Measurements from ENCODE around the gene NEU1. TPM values are rescaled to one million over a fixed set of nuclear protein-coding genes. Genes with fewer than 3 reads are reported as not detected.
A peak's percentile ranks its signal among the peaks of the same experiment; 100 is the strongest.

Gene NEU1
- total RNA-seq, 1 experiment from 2014 or later, result 44.8 TPM

GRCh38 chr6:31879143-31879542, 16.5 kb upstream of the NEU1 start:
- CTCF ChIA-PET, result interaction anchor here (0.8 to 2.1 kb wide), 5 partner anchors 9 to 189 kb away, joined by 3 to 7 read pairs (median 3); partner anchors contain the start of gene NEU1
- H3K27ac Mint-ChIP-seq, result peak overlapping the region; percentile 94
- H3K4me1 Mint-ChIP-seq, result peaks cover 6% of the 10 kb centered on the region
- peaks cover 36% of the 10 kb centered on the region for H3K36me3 Mint-ChIP-seq
- TF ChIP-seq MYBL2 (CRISPR knock-in tag; IDR thresholded peaks at IDR 0.05) (no peak), TP53 (CRISPR knock-in tag; IDR thresholded peaks at IDR 0.05) (no peak), CREM (CRISPR knock-in tag; IDR thresholded peaks at IDR 0.05) (no peak), AFF4 (CRISPR knock-in tag; IDR thresholded peaks at IDR 0.05; ENCODE audit: borderline replicate concordance) (no peak), ETV6 (CRISPR knock-in tag; IDR thresholded peaks at IDR 0.05) (no peak), CTCF (IDR thresholded peaks at IDR 0.05) (no peak), PREB (CRISPR knock-in tag; IDR thresholded peaks at IDR 0.05; ENCODE audit: borderline replicate concordance) (no peak), ZNF512 (CRISPR knock-in tag; IDR thresholded peaks at IDR 0.05; ENCODE audit: borderline replicate concordance) (no peak), TEAD4 (CRISPR knock-in tag; IDR thresholded peaks at IDR 0.05) (no peak), MXD4 (CRISPR knock-in tag; IDR thresholded peaks at IDR 0.05; ENCODE audit: borderline replicate concordance) (no peak), NFYB (CRISPR knock-in tag; conservative IDR thresholded peaks at IDR 0.05; ENCODE audit: low read depth) (no peak), E2F4 (CRISPR knock-in tag; IDR thresholded peaks at IDR 0.05; ENCODE audit: borderline replicate concordance, low read depth) (no peak)
- TF ChIP-seq, protein P1, sequence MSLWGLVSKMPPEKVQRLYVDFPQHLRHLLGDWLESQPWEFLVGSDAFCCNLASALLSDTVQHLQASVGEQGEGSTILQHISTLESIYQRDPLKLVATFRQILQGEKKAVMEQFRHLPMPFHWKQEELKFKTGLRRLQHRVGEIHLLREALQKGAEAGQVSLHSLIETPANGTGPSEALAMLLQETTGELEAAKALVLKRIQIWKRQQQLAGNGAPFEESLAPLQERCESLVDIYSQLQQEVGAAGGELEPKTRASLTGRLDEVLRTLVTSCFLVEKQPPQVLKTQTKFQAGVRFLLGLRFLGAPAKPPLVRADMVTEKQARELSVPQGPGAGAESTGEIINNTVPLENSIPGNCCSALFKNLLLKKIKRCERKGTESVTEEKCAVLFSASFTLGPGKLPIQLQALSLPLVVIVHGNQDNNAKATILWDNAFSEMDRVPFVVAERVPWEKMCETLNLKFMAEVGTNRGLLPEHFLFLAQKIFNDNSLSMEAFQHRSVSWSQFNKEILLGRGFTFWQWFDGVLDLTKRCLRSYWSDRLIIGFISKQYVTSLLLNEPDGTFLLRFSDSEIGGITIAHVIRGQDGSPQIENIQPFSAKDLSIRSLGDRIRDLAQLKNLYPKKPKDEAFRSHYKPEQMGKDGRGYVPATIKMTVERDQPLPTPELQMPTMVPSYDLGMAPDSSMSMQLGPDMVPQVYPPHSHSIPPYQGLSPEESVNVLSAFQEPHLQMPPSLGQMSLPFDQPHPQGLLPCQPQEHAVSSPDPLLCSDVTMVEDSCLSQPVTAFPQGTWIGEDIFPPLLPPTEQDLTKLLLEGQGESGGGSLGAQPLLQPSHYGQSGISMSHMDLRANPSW (CRISPR knock-in tag; conservative IDR thresholded peaks at IDR 0.05; ENCODE audit: low read depth), result no peak
- TF ChIP-seq, protein P2, sequence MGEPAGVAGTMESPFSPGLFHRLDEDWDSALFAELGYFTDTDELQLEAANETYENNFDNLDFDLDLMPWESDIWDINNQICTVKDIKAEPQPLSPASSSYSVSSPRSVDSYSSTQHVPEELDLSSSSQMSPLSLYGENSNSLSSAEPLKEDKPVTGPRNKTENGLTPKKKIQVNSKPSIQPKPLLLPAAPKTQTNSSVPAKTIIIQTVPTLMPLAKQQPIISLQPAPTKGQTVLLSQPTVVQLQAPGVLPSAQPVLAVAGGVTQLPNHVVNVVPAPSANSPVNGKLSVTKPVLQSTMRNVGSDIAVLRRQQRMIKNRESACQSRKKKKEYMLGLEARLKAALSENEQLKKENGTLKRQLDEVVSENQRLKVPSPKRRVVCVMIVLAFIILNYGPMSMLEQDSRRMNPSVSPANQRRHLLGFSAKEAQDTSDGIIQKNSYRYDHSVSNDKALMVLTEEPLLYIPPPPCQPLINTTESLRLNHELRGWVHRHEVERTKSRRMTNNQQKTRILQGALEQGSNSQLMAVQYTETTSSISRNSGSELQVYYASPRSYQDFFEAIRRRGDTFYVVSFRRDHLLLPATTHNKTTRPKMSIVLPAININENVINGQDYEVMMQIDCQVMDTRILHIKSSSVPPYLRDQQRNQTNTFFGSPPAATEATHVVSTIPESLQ (CRISPR knock-in tag; IDR thresholded peaks at IDR 0.05), result no peak
- ATAC-seq, result no peak
- H3K9me3 Mint-ChIP-seq, result no peaks in the 10 kb centered on the region
- no peak for DNase-seq (ENCODE audit: low spot score)
- POLR2A ChIA-PET, result no interaction called here
- H3K27me3 Mint-ChIP-seq (ENCODE audit: low read depth), result no peaks in the 10 kb centered on the region
- H3K4me3 Mint-ChIP-seq, result peak overlapping the region; percentile 48
